ENCODE measurements around the gene CBLIF. TPM values are rescaled to one million over a fixed set of nuclear protein-coding genes. Genes with fewer than 3 reads are reported as not detected.

Gene CBLIF
- total and polyA plus RNA-seq, 2 of the 8 experiments (the other 6 are each of a cell fraction or from before 2014, with no cell fraction given), result not detected

DNA sequence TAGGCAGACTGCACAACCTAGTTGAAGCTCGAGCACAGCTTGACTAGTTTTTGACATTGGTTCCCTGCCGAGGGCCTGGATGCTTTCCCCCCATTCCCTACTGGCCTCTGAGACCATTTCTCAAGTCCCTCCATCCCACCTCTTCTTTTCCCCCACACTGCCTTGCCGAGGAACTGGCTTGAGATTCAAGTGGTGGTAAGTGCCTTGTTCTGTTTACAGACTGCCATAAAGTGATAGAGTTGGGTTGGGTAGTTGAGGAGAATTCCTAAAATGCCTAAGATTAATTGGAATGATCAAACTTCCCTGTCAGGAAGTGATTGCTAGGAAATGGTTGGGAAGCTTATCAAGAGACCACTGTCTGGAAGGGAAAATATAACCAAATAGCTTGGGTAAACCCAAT lies 50.9 kb downstream of the CBLIF start:
- Histone ChIP-seq H3K4me1 (replicated peaks in 1 of 4; ENCODE audit: control insufficient read depth in 3 of 4, insufficient read depth in 4 of 4, low read length in 3 of 4) (no peaks in the 10 kb centered on the region), H2AK5ac (ENCODE audit: low read depth, low read length) (no peak overlapping the region), H3K4me2 (ENCODE audit: insufficient read depth in 1 of 2, low read depth in 2 of 2, low read length in 2 of 2) (no peak overlapping the region), H3K4me3 (ENCODE audit: extremely low read depth in 1 of 4, insufficient read depth in 2 of 4, low read depth in 3 of 4, low read length in 4 of 4) (no peak overlapping the region), H2BK120ac (replicated peaks; ENCODE audit: low read depth, low read length) (no peak overlapping the region), H3K27ac (ENCODE audit: low read depth, low read length) (no peak overlapping the region), H4K91ac (replicated peaks; ENCODE audit: insufficient read length, low read length) (no peak overlapping the region), H2BK5ac (ENCODE audit: low read depth, low read length) (no peak overlapping the region), H3K23ac (ENCODE audit: insufficient read length) (no peak overlapping the region), H3K18ac (ENCODE audit: extremely low read depth, low read length) (no peak overlapping the region), H3K27me3 (replicated peaks in 1 of 4; ENCODE audit: control insufficient read depth in 3 of 4, extremely low read depth in 1 of 4, insufficient read depth in 3 of 4, low read length in 3 of 4) (no peaks in the 10 kb centered on the region), H2BK15ac (ENCODE audit: low read length) (no peak overlapping the region), H3K9me3 (ENCODE audit: insufficient read depth in 2 of 2, low read depth in 1 of 2, low read length in 1 of 2) (no peaks in the 10 kb centered on the region), H3K79me2 (ENCODE audit: control insufficient read depth in 1 of 2, insufficient read depth in 2 of 2, low read length in 2 of 2) (no peaks in the 10 kb centered on the region), H2BK12ac (ENCODE audit: low read depth, low read length) (no peak overlapping the region), H3K4ac (replicated peaks; ENCODE audit: insufficient read length, low read depth, low read length) (no peak overlapping the region), H3K56ac (replicated peaks; ENCODE audit: insufficient read length, low read depth, low read length) (no peak overlapping the region), H4K20me1 (replicated peaks in 1 of 2; ENCODE audit: control insufficient read depth in 1 of 2, insufficient read depth in 2 of 2, low read length in 2 of 2) (peaks cover 2% of the 10 kb centered on the region in 2 experiments), H3K9ac (replicated peaks in 1 of 4; ENCODE audit: extremely low read depth in 1 of 4, low read depth in 3 of 4, low read length in 3 of 4) (no peak overlapping the region), H3K79me1 (ENCODE audit: low read depth, low read length) (no peaks in the 10 kb centered on the region; the same call in 1 of the 2 replicates), H2BK20ac (ENCODE audit: low read length) (no peak overlapping the region), H2AFZ (ENCODE audit: low read length) (no peak overlapping the region), H3K36me3 (ENCODE audit: control insufficient read depth in 2 of 4, insufficient read depth in 4 of 4, low read length in 3 of 4) (peaks cover 10 to 68% (median 47%) of the 10 kb centered on the region in 4 experiments; a peak in 7 of 8 replicates), H3K23me2 (ENCODE audit: low read depth, low read length) (no peaks in the 10 kb centered on the region; the same call in 1 of the 2 replicates), H4K5ac (ENCODE audit: insufficient read length, low read depth, low read length) (no peak overlapping the region), H3K14ac (ENCODE audit: insufficient read length) (no peak overlapping the region), H4K8ac (ENCODE audit: extremely low read depth, insufficient read depth, low read length) (no peak overlapping the region)
- TF ChIP-seq CEBPB (IDR thresholded peaks at IDR 0.05; ENCODE audit: low read depth, low read length), result no peak
- TF ChIP-seq E2F6 (IDR thresholded peaks at IDR 0.05), result no peak
- TF ChIP-seq POLR2A (IDR thresholded peaks at IDR 0.05; ENCODE audit: control extremely low read depth in 1 of 2, low read depth in 2 of 2, low read length in 2 of 2), result no peak
- TF ChIP-seq SP4 (IDR thresholded peaks at IDR 0.05; ENCODE audit: low read length), result no peak
- no peak for TF ChIP-seq SIX5 (IDR thresholded peaks at IDR 0.05; ENCODE audit: low read depth, low read length)
- no peak for TF ChIP-seq RXRA (IDR thresholded peaks at IDR 0.05; ENCODE audit: insufficient read depth, low read depth, low read length)
- TF ChIP-seq BACH1 (IDR thresholded peaks at IDR 0.05; ENCODE audit: low read length), result no peak
- no peak for TF ChIP-seq FOSL1 (IDR thresholded peaks at IDR 0.05; ENCODE audit: insufficient read depth, low read depth, low read length)
- TF ChIP-seq RNF2 (IDR thresholded peaks at IDR 0.05; ENCODE audit: borderline replicate concordance, low read depth, low read length, missing control alignments, poor library complexity, severe bottlenecking), result no peak
- no peak for TF ChIP-seq CBX5 (IDR thresholded peaks at IDR 0.05; ENCODE audit: low read depth, low read length)
- ChIA-PET CTCF (ENCODE audit: partially characterized antibody) (no interaction called here), POLR2A (ENCODE audit: partially characterized antibody) (no interaction called here)
- DNase-seq (ENCODE audit: low read depth in 1 of 2, low spot score in 2 of 2) (no peak), FAIRE-seq (no peak)
- WGBS, 2 experiments (ENCODE audit: extremely low coverage in 1 of 2, insufficient coverage in 1 of 2, insufficient read length in 1 of 2, insufficient replicate concordance in 2 of 2, low coverage in 1 of 2, low lambda C conversion rate in 2 of 2, missing lambda C conversion rate in 1 of 2), result 93% methylated on average over 2 of the region's 3 CpGs; no CpG with 5 or more reads in 1 of the 2 experiments

Measured in H1 (cell line).